ENCODE results near the gene MLIP.

DNA sequence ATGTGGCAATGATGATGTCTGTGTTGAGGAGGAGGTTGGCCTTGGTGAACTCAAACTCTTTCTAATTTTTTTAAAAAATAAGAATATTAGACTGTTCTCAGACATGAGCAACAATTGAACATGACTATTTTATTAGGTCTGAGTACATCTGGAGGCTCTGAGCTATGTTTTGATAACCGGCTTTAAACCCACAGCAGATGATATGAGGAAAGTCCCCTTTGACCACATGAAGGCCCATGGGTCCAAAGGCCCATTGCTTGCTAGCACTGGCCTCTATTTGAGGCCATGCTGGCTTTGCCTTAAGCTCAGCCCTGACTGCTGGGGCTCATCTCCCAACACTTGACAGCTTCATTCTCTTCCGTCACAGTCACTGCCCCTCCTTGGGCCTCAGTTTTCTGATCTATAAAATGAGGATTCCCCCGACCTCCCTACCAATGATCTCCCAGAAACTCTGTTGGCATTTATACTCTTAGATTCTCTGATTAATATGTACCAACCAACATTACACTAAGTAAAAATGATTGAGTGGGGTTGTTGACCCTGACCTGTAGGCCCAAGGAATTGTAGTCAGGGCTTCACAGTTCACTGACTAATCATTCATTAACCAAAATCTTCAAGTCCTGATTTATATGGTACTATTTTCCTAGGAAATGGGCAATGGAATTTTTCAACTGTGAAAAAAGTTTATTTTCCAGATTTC lies 173.1 kb downstream of the MLIP start:
- TF ChIP-seq POLR2A (IDR thresholded peaks at IDR 0.05), result no peak
- TF ChIP-seq, protein P1, sequence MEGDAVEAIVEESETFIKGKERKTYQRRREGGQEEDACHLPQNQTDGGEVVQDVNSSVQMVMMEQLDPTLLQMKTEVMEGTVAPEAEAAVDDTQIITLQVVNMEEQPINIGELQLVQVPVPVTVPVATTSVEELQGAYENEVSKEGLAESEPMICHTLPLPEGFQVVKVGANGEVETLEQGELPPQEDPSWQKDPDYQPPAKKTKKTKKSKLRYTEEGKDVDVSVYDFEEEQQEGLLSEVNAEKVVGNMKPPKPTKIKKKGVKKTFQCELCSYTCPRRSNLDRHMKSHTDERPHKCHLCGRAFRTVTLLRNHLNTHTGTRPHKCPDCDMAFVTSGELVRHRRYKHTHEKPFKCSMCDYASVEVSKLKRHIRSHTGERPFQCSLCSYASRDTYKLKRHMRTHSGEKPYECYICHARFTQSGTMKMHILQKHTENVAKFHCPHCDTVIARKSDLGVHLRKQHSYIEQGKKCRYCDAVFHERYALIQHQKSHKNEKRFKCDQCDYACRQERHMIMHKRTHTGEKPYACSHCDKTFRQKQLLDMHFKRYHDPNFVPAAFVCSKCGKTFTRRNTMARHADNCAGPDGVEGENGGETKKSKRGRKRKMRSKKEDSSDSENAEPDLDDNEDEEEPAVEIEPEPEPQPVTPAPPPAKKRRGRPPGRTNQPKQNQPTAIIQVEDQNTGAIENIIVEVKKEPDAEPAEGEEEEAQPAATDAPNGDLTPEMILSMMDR (IDR thresholded peaks at IDR 0.05), result no peak

All from vagina (tissue), 2 donors.